Measurements from ENCODE around the gene ENKUR. TPM values are rescaled to one million over a fixed set of nuclear protein-coding genes. Genes with fewer than 3 reads are reported as not detected.

Gene ENKUR
- total and polyA plus RNA-seq, 10 of the 15 experiments (the other 5 are each of a cell fraction or from before 2014, with no cell fraction given) = 0.01 to 0.19 (median 0.11) TPM; not detected in 6

DNA sequence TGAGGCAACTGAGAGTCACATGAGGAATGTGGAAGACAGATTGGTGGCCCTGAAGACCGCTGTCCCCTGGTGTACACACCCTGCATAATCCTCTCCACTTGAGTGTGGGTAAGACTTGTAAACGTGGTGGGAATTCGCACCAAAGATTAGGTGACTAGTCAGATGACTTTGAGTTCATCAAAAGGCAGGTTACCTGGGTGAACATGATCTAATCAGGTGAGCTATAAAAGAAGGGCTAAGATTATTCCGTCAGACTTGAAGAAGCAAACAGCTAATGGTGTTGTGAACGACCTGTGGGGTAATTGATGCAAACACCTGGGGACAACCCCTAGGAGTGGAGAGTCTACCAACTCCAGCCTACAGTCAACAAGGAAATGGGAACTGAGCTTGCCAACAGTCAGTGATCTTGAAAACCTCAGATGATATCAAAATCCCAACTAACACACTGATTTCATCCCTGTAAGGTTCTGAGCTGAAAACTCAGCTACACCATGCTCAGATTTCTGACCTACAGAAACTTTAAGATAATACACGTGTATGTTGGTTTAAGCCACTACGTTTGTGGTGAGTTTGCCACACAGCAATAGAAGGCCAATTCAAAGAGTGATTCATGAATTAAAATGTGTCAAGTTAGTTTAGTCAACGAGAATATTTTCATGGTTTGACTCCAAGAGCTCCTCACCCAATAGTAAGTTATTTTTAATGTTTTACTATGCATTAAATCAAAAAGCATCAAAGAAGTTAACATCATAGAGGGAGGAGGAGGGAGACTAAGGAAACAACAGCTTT is 80.3 kb downstream of the ENKUR start (continued):
- TF ChIP-seq, protein P1, sequence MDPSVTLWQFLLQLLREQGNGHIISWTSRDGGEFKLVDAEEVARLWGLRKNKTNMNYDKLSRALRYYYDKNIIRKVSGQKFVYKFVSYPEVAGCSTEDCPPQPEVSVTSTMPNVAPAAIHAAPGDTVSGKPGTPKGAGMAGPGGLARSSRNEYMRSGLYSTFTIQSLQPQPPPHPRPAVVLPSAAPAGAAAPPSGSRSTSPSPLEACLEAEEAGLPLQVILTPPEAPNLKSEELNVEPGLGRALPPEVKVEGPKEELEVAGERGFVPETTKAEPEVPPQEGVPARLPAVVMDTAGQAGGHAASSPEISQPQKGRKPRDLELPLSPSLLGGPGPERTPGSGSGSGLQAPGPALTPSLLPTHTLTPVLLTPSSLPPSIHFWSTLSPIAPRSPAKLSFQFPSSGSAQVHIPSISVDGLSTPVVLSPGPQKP (IDR thresholded peaks at IDR 0.05; ENCODE audit: low read depth, low read length) = no peak
- TF ChIP-seq, protein P2, sequence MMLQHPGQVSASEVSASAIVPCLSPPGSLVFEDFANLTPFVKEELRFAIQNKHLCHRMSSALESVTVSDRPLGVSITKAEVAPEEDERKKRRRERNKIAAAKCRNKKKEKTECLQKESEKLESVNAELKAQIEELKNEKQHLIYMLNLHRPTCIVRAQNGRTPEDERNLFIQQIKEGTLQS (IDR thresholded peaks at IDR 0.05; ENCODE audit: borderline replicate concordance, extremely low read depth, low read depth, low read length) = no peak
- TF ChIP-seq BCL11A (IDR thresholded peaks at IDR 0.05; ENCODE audit: low read depth, low read length) = no peak
- no peak for TF ChIP-seq ZNF217 (IDR thresholded peaks at IDR 0.05)
- TF ChIP-seq CREM (IDR thresholded peaks at IDR 0.05; ENCODE audit: low read depth) = no peak
- TF ChIP-seq, protein P3, sequence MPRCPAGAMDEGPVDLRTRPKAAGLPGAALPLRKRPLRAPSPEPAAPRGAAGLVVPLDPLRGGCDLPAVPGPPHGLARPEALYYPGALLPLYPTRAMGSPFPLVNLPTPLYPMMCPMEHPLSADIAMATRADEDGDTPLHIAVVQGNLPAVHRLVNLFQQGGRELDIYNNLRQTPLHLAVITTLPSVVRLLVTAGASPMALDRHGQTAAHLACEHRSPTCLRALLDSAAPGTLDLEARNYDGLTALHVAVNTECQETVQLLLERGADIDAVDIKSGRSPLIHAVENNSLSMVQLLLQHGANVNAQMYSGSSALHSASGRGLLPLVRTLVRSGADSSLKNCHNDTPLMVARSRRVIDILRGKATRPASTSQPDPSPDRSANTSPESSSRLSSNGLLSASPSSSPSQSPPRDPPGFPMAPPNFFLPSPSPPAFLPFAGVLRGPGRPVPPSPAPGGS (IDR thresholded peaks at IDR 0.05; ENCODE audit: borderline replicate concordance, insufficient read depth, low read depth, low read length, poor library complexity, severe bottlenecking) = no peak
- no peak for TF ChIP-seq ATF7 (IDR thresholded peaks at IDR 0.05; ENCODE audit: low read depth)
- no peak for TF ChIP-seq PML (IDR thresholded peaks at IDR 0.05; ENCODE audit: low read length)
- TF ChIP-seq NFYB (IDR thresholded peaks at IDR 0.05; ENCODE audit: insufficient read depth, low read depth, low read length) = no peak
- TF ChIP-seq SREBF1 (IDR thresholded peaks at IDR 0.05; ENCODE audit: low read length) = no peak
- TF ChIP-seq RAD21 (IDR thresholded peaks at IDR 0.05; ENCODE audit: insufficient read depth, low read depth, low read length) = no peak
- TF ChIP-seq, protein P4, sequence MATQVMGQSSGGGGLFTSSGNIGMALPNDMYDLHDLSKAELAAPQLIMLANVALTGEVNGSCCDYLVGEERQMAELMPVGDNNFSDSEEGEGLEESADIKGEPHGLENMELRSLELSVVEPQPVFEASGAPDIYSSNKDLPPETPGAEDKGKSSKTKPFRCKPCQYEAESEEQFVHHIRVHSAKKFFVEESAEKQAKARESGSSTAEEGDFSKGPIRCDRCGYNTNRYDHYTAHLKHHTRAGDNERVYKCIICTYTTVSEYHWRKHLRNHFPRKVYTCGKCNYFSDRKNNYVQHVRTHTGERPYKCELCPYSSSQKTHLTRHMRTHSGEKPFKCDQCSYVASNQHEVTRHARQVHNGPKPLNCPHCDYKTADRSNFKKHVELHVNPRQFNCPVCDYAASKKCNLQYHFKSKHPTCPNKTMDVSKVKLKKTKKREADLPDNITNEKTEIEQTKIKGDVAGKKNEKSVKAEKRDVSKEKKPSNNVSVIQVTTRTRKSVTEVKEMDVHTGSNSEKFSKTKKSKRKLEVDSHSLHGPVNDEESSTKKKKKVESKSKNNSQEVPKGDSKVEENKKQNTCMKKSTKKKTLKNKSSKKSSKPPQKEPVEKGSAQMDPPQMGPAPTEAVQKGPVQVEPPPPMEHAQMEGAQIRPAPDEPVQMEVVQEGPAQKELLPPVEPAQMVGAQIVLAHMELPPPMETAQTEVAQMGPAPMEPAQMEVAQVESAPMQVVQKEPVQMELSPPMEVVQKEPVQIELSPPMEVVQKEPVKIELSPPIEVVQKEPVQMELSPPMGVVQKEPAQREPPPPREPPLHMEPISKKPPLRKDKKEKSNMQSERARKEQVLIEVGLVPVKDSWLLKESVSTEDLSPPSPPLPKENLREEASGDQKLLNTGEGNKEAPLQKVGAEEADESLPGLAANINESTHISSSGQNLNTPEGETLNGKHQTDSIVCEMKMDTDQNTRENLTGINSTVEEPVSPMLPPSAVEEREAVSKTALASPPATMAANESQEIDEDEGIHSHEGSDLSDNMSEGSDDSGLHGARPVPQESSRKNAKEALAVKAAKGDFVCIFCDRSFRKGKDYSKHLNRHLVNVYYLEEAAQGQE (IDR thresholded peaks at IDR 0.05; ENCODE audit: low read depth, low read length) = no peak
- no peak for TF ChIP-seq PAX8 (IDR thresholded peaks at IDR 0.05)

Small RNAs within 50 kb of the gene (small RNA-seq; reads per million reads assigned to genes)
- not detected for gene AL512598.1

Other genes with a start within 250 kb of the ENKUR start
- 5.5 and 7.3 TPM in 2 replicates for gene PRTFDC1, start 63.6 kb downstream of the ENKUR start, total RNA-seq (2014; rRNA removed)
- gene PRTFDC1, start 63.6 kb downstream of the ENKUR start, total RNA-seq (2014; rRNA removed; fragmentation: Illumina TruSeq; extraction: Trizol) = 9.2 and 11.2 TPM in 2 replicates
- gene PRTFDC1, start 63.6 kb downstream of the ENKUR start, total RNA-seq (2021) = 6.7 and 7.4 TPM in 2 replicates
- gene PRTFDC1, start 63.6 kb downstream of the ENKUR start, polyA plus RNA-seq (2011; rRNA removed) = 8.9 and 13.9 TPM in 2 replicates
- 12.5 and 14.0 TPM in 2 replicates for gene PRTFDC1, start 63.6 kb downstream of the ENKUR start, polyA plus RNA-seq (2014; fragmentation: Illumina TruSeq; extraction: Trizol)
- gene PRTFDC1, start 63.6 kb downstream of the ENKUR start, polyA plus RNA-seq (2014; fragmentation: Nextera tagmentation; extraction: Ambion mirVana) = 10 to 100 TPM; 13.5 to 17.3 TPM
- gene PRTFDC1, start 63.6 kb downstream of the ENKUR start, polyA plus RNA-seq (2014; rRNA removed) = 8.0 and 10.1 TPM in 2 replicates
- 10 to 100 TPM; 13.8 to 14.2 TPM for gene PRTFDC1, start 63.6 kb downstream of the ENKUR start, polyA plus RNA-seq (2016; fragmentation: Nextera tagmentation; extraction: Ambion mirVana)
- gene THNSL1, start 454 bp upstream of the ENKUR start, total RNA-seq (2014; rRNA removed) = 4.2 and 5.7 TPM in 2 replicates
- gene THNSL1, start 454 bp upstream of the ENKUR start, total RNA-seq (2014; rRNA removed; fragmentation: Illumina TruSeq; extraction: Trizol) = 7.8 and 8.1 TPM in 2 replicates
- 6.1 and 6.3 TPM in 2 replicates for gene THNSL1, start 454 bp upstream of the ENKUR start, total RNA-seq (2021)
- 4.3 and 7.2 TPM in 2 replicates for gene THNSL1, start 454 bp upstream of the ENKUR start, polyA plus RNA-seq (2011; rRNA removed)
- gene THNSL1, start 454 bp upstream of the ENKUR start, polyA plus RNA-seq (2014; fragmentation: Illumina TruSeq; extraction: Trizol) = 7.5 and 11.6 TPM in 2 replicates
- gene THNSL1, start 454 bp upstream of the ENKUR start, polyA plus RNA-seq (2014; fragmentation: Nextera tagmentation; extraction: Ambion mirVana) = 1 to 10 TPM; 5.8 to 6.1 TPM
- 4.6 and 5.7 TPM in 2 replicates for gene THNSL1, start 454 bp upstream of the ENKUR start, polyA plus RNA-seq (2014; rRNA removed)
- gene THNSL1, start 454 bp upstream of the ENKUR start, polyA plus RNA-seq (2016; fragmentation: Nextera tagmentation; extraction: Ambion mirVana) = 10 to 100 TPM; 16.7 to 17.5 TPM
- not detected in 2 replicates for gene GPR158, start 158.8 kb upstream of the ENKUR start, total RNA-seq (2014; rRNA removed)
- not detected in 2 replicates for gene GPR158, start 158.8 kb upstream of the ENKUR start, total RNA-seq (2014; rRNA removed; fragmentation: Illumina TruSeq; extraction: Trizol)
- not detected in 2 replicates for gene GPR158, start 158.8 kb upstream of the ENKUR start, total RNA-seq (2021)
- not detected in 2 replicates for gene GPR158, start 158.8 kb upstream of the ENKUR start, polyA plus RNA-seq (2011; rRNA removed)
- gene GPR158, start 158.8 kb upstream of the ENKUR start, polyA plus RNA-seq (2014; fragmentation: Illumina TruSeq; extraction: Trizol) = not detected in 2 replicates
- gene GPR158, start 158.8 kb upstream of the ENKUR start, polyA plus RNA-seq (2014; fragmentation: Nextera tagmentation; extraction: Ambion mirVana) = not detected
- not detected in 2 replicates for gene GPR158, start 158.8 kb upstream of the ENKUR start, polyA plus RNA-seq (2014; rRNA removed)
- not detected for gene GPR158, start 158.8 kb upstream of the ENKUR start, polyA plus RNA-seq (2016; fragmentation: Nextera tagmentation; extraction: Ambion mirVana)